LoVo (cell line): ENCODE measurements around the gene EEF2K.
A peak's percentile ranks its signal among the peaks of the same experiment; 100 is the strongest.
"Not testable (repeated sequence)": the region's sequence is repeated elsewhere in the genome, so short reads cannot be mapped to it uniquely, and the experiment has no call there.

ENCODE experiments used
- DNase-seq: peaks from one replicate; pipeline ENCODE4 v3.0.0-alpha.2; 2016; ENCODE audit warnings: low spot score

EEF2K gene

DNA sequence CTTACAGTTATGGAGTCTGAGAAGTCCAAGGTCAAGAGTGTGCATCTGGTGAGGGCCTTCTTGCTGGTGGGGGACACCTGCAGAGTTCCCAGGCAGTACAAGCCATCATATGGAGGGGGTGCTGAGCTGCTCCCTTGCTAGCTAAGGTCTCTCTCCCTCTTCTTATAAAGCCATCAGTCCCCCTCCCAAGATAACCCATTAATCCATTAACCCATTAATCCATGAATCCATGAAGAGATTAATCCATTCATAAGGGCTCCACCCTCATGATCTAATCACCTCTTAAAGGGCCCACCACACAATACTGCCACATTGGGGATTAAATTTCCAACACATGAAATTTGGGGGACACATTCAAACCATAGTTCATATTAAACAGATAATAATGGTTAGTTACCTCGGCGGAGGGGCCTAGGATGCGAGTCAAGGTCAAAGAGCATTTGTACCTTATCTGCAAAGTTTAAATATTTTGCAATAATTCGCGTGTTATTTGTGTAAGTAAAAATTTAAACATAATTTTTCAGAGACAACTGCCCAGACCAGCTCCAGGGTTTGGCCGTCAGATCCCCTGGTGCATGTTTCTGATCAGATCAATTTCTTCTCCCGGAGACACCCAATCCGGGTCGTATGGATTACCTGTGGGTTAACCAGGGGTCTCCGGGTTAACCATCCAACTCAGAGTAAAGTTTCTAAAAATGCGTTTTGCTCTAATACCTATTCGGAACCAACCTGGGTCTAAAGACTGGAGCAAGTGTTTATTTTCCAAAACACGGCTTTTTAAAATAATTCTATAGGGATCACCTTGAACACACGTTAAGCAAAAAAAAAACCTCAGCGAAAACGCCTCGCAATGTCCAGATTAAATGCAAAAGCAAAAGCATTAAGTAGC lies 90.4 kb downstream of the EEF2K start:
- DNase-seq: peak; percentile 2

DNA sequence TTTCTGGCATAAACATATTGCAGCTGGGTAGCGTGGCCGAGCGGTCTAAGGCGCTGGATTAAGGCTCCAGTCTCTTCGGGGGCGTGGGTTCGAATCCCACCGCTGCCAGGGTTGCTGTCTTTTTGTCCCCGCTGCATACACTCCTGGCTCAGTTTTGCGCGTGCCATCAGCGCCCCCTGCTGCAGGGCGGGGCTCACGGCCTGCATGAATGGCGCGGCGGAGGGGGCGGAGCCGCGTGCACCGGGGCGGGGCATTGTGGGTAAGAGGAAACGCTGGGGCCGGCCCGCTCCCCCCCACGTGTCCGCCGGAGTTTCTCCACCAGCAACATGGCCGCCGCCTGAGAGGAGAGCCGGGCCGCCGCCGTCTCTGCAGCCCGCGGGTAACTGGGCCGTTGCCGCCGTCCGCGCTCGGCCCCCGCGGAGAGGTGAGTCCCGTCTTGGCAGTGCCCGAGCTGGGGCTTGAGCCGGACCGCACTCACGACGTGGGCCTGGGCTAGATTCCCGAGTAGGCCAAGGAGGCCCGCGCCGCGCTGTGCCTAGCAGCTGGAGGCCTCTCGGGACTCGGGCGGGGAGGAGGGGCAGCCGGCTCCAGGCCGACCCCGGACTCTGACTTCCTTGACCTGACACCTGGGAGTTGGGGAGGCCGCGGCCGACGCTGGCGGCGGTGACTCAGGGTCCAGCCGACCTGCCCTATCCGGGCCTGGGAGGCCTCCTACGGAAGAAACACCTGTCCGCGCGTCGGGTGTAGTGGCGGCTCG lies 91.2 kb downstream of the EEF2K start, which contains the start of gene POLR3E:
TSS of gene POLR3E (plus strand) at position 296 of the 757 bp plus-strand sequence. CDS start 5,560 bp downstream, outside the sequence.
- peak; percentile 96 for DNase-seq

DNA sequence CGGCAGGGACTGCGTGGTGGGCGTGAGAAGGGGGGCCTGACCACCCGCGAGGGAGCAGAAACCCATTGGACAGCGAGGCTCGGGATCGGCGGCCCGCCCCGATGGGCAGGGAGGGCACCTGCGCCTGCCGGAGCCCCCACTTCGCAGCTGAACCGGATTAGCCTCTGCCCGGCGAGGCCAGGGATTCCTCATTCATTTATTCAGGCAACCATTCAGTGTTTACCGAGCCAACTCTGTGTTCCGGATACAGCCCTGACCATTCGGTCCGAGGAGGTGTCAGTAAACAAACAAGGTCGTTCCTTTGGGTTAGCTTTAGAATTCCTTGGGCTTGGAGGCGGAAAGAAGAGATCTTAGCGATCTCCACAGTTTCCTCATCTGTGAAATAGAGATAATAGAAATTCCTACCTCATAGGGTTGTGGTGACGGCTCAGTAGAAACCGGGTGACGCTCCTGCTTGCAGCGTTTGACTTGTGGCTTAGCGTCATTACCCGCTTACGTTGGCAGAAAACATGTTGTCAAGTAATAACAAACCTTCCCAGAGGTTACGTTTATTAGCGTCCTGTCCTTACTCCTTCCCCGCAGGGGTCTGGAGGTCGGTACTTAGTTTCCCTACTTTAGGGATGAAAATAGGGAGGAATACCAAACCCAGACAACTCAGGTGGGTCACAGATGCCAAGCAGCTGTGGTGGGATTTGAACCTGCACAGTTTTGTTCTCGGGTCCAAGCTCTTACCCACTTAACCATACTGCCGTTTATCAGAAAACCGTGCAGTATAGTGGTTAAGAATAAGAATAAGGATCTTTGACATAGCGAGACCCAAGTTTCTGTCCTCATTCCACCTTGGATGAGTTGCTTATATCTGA lies 92.0 kb downstream of the EEF2K start:
- DNase-seq: peak; percentile 68

DNA sequence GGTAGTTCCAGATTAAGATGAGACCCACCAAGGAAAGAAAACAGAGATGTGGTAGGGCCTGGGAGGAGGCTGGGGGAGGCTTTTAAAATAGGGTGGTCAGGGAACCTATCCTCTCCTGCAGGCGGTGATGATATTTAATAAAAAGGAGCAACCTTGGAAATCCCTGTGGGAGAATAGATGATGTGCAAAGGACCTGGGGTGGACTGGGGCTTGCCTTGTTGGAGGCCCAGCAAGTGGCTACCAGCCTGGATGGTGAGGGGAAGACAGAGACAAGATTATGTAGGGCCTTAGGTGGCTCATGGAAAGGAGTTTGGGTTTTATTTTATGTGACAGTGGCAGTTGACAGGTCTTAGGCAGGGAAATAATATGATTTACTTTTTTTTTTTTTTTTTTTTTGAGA lies 93.0 kb downstream of the EEF2K start:
- DNase-seq: no peak

DNA sequence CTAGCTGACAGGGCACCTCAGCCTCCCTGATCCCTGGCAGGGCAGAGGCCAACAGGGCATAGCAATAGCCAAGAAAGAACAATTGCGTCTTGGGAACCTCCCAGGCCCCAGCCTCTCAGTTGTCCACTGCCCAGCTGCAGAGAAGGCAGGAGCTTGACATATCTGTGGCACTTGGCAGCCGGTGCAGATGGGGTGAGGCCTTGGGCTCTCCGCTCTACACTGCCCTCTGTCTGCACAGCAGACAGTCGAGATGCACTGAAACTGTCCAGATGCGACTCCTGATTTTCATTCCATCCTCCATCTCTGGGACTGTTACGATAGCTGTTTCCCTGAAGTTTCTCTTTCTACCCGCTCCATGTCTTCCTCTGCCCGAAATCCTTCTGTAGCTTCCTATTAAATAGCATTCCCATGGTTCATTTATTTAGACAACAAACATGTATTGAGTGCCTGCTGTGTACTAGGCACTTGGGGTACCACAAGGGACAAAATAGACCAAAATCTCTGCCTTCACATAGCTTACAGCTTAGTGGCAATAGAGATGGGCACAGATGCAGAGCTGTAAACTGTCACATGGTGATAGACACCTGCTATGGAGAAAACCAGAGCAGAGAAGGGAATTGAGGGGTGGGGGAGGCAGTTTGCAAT lies 94.5 kb downstream of the EEF2K start:
- peak; percentile 24 for DNase-seq

DNA sequence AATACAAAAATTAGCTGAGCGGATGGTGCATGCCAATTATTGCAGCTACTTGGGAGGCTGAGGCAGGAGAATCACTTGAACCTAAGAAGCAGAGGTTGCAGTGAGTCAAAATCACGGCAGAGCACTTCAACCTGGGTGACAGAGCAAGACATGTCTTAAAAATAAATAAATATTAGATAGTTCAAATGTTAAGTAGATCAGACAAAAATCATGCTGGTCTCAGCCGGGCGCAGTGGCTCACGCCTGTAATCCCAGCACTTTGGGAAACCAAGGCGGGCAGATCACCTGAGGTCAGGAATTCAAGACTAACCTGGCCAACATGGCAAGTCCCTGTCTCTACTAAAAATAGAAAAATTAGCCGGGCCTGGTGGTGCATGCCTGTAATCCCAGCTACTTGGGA lies 95.3 kb downstream of the EEF2K start:
- not testable (repeated sequence) for DNase-seq

DNA sequence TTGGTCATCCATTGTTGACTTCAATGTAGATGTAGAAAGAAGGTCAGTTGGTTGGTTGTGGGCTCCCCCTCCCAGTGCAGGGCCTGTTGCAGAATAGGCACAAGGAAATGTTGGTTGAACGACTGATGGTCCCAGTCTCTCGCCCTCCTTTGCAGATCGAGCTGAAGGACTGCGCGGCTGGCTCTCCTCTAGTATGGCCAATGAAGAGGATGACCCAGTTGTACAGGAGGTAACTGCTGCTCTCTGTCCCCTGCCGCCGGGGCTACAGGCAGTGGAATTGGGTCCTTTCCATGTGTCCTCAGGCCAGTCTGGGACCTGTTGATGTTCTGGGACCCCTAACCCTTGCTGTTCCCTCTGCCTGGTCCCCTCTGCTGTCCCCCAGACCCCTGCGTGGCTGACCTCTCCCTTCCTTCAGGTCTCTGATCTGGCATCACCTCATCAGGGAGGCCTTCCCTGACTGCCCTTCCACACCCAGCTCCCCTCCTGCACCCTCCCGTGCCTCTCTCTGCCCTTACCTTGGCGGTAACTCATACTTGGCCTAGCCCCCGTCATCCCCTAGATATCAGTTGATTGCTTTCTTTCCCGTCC lies 96.8 kb downstream of the EEF2K start:
- DNase-seq: no peak

DNA sequence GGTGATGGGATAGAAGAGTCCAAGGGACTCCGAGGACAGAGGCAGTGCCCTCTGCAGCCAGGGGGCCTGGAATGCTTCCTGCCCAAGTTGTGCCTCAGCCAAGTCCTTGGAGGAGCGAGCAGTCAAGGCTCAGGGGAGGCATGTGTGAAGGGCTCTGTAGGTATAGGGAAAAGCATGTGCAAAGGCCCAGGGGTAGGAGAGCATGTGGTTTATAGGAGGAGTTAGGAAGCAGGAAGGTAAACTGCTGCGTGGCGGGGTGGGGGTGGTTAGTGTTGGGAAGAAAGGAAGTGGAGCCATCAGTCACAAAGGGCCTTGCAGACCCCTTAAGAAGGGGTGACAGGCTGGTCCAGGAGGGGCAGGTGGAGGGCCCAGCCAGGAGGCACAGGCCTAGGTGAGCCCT lies 98.3 kb downstream of the EEF2K start:
- no peak for DNase-seq

DNA sequence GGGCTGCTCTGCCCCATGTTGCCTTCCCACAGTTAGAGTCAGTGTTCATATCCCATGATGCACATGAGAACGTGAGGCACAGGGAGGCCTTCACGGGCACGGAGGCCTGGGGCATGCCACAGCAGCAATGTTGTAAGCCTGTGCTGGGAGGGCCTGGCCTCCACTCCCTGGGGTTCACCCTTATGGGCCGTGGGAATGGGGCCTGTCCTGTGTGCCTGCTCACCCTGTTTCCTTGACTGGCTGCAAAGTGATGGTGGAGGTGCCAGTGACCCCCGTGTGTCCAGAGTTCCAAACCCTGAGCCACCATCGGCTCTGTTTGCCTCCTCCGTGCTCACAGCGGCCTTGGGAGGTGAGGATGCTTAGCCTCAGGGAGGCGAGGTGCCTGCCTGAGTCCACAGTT lies 100.7 kb downstream of the EEF2K start:
- DNase-seq: no peak

DNA sequence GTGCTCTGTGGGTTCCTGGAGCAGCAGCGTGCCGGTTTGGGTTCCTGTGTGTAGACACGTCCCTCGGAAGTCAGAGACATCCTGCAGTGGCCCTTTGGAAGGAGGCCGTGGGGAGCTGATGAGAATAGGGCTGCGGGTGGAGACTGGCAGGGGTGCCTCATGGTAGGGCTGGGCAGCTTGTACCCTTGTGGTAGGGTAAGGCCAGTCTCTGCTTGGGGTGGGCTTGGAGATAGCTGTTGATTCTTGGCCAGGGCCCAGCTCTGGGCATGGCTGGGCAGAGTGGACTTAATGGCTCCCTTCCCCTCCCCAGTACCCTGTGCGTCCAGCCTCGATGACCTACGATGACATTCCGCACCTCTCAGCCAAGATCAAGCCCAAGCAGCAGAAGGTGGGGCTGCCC lies 101.8 kb downstream of the EEF2K start:
- no peak for DNase-seq

DNA sequence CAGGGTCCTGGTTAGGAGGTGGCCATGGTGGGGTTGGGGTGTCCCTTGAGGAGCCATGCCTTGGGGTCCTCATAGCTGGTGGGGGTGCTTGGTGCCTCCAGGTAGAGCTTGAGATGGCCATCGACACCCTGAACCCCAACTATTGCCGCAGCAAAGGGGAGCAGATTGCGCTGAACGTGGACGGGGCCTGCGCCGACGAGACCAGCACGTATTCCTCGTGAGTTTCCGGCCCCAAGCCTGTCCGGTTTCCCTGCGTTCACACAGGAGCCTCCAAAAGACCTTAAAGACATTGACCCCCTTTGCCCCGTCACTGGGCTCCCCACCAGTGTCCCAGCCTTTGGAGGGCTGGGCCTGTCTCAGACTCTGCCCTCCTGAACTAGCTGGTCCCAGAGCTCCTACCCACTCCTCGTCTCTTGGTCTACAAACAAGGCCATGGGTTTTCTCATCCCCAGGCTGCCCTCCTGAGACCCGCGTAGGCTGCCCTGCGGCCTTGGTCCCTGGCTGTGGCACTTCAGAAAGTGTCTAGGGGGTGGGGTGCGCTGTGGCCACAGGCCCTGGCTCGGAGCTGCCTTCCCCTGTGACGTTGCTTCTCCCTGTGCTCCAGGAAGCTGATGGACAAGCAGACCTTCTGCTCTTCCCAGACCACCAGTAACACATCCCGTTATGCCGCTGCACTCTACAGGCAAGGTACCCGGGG lies 102.9 kb downstream of the EEF2K start:
- no peak for DNase-seq

DNA sequence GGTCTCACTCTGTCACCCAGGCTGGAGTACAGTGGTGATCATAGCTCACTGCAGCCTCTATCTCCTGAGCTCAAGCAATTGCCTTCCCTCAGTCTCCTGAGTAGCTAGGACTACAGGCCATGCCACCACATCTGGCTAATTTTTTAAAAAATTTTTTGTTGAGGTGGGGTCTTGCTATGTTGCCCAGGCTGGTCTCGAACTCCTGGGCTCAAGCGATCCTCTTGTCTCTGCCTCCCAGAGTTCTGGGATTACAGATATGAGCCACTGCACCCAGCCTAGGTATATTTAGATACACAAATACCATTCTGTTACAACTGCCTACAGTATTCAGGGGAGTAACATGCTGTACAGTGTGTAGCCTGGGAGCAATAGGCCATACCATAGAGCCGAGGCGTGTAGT lies 105.4 kb downstream of the EEF2K start:
- DNase-seq: no peak

DNA sequence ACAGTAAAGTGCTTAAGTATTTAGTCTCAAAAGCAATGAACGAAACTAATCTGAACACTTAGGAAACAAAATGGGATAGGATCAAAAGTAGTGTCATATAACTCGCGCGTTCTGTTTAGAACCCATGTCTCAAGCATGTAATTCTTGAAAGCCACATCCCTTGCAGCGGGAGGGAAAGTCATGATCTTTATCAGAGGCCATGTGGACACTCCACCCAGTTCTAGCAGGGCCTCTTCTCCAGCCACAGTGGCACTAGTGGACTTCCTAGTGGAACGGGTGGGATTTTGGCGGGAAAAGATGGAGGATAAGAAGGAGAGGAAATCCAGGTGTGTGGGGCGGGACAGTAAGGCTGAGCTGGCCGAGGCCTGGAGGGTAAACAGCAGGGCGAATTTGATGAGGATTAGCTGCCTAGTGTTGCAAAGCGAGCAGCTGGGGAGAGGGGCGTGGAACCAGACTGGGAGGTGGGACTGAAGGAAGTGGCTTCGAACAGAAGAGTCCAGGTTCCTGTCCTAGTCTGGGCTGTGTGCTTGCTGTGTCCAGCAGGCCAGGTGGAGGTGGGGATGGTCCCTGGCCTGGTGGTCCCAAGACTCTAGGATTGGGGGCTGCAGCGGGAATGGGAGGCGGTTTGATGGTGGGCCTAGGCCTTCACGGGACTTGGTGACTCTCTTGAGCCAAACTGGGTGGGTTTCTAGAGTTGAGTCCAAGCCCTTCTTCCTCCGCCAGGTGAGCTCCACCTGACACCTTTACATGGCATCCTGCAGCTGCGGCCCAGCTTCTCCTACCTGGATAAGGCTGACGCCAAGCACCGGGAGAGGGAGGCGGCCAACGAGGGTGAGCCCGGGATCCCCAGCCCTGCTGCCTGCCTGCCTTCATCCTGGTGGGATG lies 107.1 kb downstream of the EEF2K start:
- DNase-seq: no peak

DNA sequence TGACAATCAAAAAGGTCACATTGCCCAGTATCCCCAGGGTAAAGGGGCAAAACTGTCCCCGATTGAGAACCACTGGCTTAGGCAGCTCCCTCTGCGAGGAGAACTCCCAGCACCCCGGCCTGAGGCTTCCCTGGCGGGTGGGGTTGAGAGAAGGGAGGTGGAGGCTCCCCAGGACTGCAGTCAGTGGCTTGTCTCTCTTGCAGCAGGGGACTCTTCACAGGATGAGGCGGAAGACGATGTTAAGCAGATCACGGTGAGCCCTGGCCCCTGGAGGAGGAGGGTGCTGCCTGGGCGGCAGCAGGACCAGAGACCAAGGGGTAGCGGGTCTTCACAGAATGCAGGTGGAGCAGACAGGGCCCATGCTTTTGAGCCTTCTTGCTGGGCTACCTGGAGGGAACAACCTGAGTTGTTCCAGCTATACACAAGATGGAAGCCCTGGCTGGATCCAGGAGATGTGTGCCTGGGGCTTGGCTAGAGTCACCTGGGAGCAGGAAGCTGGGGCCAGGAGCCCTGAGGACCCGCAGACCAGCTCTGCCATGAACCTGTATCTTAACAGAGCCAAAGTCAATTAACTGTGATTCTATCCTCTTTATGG lies 107.9 kb downstream of the EEF2K start:
- no peak for DNase-seq

DNA sequence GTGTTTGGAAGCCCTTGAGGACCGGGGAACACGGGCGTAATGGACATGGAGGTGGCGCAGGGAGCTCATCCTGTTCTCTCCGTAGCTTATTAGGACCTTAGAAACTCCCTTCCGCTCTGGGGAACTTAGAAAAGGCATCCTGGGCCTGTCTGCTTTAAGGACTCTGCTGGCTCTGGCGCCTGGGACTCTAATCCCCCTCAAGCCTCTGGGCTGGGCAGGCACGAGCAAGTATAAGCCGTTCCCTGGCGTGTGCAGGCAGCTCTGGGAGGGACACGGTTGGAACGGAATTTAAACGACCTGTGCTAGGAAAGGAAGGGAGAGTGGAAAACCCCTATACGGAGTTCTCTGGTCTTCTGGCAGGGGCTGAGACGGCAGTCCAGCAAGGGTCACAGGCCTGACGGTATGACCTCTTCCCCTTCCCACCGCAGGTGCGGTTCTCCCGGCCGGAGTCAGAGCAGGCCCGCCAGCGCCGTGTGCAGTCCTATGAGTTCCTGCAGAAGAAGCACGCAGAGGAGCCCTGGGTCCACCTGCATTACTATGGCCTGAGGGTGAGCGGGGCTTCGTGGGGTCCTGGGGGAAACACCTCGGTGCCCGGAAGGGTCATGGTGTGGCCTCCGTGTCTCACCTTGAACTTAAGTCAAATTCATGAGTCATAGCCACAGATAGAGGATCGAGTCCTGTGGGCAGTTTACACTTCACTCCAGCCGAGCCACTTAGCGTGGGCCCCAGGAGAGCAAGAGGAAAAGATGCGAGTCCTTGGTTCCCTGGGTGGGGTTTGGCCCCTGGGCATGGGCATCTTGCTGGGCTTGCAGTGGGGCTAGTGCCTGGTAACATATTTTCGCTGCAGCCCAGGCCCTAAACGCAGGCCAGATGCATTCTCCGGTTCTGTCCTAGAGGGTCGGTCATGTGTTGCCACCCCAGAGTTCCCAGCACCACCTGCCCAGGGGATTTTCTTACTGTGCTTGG lies 108.9 kb downstream of the EEF2K start:
- DNase-seq: no peak

DNA sequence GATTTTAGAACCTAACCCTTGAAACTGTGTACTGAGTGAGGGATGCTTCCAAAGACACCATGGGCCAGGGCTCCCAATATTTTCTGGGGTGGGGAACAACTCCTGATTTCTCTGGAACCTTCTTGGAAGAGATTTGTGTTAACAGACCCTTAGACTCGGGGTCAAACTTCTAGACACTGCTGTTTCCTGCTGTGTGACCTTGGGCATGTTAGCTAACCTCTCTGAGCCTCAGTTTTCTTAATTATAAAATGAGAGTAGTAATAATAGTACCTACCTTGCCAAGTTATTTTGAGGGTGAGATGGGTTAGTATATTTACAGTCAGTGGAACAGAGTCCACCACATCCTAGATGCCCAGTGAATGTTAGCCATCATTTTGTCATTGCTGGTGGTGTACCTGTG lies 109.9 kb downstream of the EEF2K start:
- no peak for DNase-seq

DNA sequence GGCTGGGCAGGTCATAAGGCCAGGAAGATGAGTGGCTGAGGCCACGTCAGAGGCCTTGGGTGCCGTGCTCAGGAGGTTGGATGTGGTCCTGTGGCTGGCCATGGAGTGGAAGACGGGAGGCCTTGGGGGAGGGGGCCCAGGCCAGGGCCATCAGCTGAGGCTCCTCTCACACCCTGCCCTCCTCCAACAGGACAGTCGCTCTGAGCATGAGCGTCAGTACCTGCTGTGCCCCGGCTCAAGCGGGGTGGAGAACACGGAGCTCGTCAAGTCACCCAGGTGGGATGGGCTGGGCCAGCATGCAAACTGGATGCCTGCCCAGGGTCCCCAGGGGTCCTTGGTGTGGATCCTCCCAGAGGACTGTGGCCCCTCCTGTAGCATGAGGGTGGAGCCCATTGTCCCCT lies 110.3 kb downstream of the EEF2K start:
- no peak for DNase-seq

DNA sequence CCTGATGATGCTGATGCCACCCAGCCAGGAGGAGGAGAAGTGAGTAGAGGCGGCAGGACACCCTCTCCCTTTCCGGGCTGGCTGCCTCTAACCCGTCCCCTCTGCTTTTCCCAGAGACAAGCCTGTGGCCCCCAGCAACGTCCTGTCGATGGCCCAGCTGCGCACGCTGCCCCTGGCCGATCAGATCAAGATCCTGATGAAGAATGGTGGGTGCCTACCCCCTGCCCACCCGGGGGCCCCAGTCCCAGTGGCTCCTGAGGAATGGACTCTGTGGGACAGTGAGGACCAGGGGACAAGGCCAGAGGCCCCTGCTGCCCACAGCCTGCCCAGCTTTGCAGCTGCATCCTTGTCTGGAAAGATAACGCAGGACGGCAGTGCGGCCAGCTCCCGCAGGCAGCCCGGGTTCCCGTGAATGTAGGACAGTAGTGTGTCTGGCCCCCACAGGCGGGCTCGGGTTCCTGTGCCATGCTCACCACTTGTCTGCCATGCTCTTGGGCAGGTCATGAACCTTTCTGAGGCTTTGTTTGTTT lies 111.0 kb downstream of the EEF2K start:
- no peak for DNase-seq
